KG1 (cell line): ENCODE results near the gene GSG1L.
"Not testable (repeated sequence)": the region's sequence is repeated elsewhere in the genome, so short reads cannot be mapped to it uniquely, and the experiment has no call there.

Source experiments
- DNase-seq: peaks from one replicate; lab custom pipeline; 2025; lab: John Stamatoyannopoulos, UW

Gene GSG1L

GRCh38 chr16:27899736-27900135 lies 163.8 kb downstream of the GSG1L start:
- DNase-seq = no peak

DNA sequence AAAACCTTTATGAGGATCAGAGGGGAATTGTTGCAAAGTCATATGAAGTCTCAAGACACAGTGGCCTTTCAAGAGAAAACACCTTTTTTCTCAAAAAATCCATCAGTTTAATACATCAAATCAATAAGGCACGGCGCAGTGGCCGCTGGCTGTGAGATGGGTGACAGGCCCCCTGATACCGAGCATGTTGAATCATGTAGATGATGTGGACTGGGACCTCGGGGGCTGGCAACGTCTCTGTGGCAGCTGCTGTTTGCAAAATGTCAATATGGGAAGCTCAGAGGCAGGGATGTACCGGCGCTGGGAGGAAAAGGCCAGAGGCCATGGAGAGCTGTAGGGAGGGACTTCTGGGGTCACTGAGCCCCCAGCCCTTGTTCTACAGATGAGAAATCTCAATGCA lies 169.1 kb downstream of the GSG1L start:
- no peak for DNase-seq

GRCh38 chr16:27892879-27893278 lies 170.6 kb downstream of the GSG1L start:
- no peak for DNase-seq

DNA sequence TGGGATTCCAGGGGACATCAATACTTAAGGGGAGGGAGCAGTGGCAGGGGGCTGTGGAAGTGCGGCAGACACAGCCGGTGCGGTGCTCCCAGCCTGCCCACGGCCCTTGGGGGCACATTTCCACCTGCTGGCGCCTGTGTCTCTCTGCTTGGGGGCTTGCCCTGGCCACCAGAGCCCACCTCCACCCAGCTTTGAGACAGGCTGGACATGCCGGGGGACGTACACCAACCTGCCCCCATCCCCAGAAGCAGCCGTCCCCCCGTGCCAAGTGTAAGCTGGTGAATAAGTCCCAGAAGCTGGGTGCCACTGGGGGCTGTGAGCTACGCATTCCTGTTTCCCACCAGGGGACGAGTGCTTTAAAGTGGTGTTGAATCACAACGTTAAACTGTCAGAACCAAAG lies 172.6 kb downstream of the GSG1L start:
- no peak for DNase-seq

- no peak for DNase-seq
Observed at GRCh38 chr16:27890006-27890405, 173.5 kb downstream of the GSG1L start.

GRCh38 chr16:27883576-27883975 lies 179.9 kb downstream of the GSG1L start:
- DNase-seq = no peak

DNA sequence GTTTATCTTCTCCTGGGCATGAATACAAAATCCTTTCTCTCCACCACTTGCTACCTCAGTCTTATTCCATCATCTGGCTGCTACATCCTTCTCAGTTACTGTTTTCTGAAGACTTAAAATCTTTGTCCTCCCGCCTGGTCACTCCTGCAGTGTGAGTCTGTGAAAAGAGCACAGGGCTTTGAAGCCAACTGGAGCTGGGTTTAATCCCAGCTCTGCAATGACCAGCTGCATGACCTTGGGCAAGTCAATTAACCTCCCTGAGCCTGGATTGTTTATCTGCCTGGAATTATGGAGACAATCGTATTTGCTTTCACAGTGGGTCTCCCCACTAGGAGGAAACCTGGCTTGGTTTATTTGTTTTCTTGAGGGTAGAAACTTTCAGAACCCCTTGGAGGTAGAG lies 183.2 kb downstream of the GSG1L start:
- no peak for DNase-seq

DNA sequence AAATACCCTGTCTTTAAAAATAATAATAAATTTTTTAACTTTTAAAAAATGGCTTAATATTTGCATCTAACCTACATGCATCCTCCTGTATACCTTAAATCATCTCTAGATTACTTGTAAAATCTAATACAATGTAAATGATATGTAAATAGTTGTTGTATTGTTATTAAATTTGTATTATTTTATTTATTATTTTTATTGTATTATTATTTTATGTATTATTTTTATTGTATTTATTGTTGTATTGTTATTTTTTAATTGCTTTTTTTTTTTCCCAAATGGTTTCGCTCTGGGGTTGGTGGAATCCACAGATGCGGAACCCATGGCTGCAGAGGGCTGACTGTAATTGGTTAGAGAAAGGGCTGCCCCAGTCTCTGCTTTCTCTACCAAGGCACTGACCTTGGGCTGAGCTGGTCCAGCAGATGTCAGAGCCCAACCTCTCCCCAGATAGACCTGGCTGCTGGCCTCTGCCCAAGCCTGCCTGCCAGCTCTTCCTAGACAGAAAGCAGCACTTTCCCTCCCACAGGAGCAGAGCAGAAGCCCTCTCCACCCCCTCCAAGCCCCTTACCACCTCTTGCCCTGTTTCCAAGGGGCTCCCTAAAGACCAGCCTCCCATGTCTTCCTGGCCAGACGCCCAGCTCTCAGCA lies 183.8 kb downstream of the GSG1L start:
- DNase-seq = no peak

DNA sequence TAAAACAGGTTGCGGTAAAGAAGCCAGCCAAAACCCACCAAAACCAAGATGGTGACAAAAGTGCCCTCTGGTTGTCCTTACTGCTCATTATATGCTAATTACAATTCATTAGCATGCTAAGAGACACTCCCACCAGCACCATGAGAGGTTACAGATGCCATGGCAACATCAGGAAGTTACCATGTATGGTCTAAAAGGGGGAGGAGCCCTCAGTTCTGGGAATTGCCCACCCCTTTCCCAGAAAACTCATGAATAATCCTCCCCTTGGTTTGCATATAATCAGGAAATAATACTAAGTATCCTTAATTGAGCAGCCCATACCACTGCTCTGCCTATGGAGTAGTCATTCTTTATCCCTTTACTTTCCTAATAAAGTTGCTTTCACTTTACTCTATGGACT lies 190.9 kb downstream of the GSG1L start:
- DNase-seq = not testable (repeated sequence)

GRCh38 chr16:27870116-27870798 lies 193.3 kb downstream of the GSG1L start:
- no peak for DNase-seq

DNA sequence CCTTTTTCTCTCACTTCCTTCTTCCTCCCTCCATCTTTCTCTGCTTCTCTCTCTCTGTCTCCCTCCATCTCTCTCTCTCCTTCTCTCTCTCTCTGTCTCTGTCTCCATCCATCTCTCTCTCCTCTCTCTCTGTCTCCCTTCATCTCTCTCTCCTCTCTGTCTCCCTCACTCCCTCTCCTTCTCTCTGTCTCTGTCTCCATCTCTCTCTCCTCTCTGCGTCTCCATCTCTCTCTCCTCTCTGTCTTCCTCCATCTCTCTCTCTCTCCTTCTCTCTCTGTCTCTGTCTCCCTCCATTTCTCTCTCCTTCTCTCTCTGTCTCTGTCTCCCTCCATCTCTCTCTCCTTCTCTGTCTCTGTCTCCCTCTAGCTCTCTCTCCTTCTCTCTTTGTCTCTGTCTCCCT lies 194.1 kb downstream of the GSG1L start:
- DNase-seq = no peak

DNA sequence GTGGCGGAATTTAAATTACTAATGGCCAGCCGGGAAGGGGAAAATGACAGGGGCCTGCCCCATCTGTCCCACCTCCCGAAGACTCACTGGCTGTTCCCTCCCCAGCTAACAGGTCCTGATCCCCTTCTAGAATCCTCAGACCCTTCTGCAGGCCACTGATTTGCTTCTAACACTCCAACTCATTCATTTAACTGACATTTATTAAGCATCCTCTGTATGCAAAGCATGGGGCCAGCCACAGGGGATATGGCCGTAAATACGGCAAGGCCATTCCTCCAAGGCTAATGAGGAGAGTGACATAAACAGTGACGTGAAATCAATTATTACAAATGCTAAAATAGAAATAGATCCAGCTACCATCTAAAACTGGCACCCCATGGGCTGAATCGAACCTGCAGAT lies 195.3 kb downstream of the GSG1L start:
- no peak for DNase-seq

DNA sequence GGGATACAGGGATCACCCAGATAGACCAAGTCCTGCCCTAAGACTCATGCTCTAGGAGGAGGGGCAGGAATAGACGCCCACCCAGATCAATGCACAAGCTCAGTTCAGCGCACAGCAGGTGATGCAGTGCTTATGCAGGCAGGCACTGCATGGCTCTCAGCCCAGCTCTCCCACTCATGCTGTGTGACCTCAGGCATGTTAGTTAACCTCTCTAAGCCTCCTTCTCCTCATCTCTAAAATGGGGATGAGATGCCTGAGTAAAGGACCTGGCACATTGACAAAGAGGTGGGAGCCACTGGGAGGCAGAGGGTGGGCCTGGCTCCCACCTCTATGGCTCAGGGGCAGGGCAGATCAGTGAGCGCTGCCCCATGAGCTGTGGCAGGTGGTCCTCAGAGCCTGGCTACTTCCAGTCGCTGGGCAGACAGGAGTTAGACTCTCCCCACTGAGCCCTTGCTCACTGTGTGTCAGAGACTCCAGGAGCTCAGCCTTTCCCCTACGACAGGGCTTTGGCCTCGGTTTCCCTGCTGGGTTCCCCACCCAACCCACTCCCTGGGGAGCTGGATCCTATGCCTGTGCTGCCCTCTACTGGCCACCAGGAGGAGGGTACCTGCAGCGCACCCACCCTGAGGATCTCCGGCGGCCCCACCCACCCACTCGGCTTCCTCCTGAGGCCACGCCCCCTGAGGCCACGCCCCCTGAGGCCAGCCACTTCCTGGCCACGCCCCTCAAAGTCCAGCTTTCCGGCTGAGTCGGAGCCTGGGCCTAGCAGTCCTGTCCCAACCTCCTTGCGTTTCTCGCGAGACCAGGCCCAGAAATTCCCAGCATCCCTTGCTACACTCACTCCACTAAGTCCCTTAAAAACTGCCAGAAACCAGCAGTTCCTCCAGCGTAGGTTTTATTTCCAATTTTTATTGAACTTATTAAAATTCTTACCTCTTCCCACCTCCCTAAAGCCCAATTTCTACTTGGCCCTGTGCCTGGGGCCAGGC lies 196.1 kb downstream of the GSG1L start:
- DNase-seq = peak; percentile 1

DNA sequence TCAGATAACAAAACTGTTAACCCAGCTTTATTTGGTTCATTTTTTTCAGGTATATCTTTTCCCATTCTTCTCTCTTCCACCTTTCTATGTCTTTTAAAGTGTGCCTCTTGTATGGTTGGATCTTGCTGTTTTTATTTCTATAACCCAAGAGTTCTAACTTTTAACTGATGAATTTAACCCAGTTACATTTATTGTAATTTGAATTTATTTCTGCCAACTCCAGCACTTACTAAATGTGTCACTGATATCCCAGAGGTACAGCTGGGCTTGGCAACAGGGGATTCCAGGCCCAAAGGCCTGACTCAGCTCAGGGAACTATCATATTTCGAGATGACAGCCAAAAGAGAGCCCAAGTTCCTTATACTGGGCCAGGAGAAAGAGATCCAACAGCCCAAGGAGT lies 200.1 kb downstream of the GSG1L start:
- DNase-seq = no peak

- DNase-seq = no peak
Observed at GRCh38 chr16:27862953-27863352, 200.6 kb downstream of the GSG1L start.

GRCh38 chr16:27860091-27860490 lies 203.4 kb downstream of the GSG1L start:
- no peak for DNase-seq

- DNase-seq = no peak
Observed at GRCh38 chr16:27859020-27859419, 204.5 kb downstream of the GSG1L start.

- DNase-seq = no peak
Observed at GRCh38 chr16:27853651-27854050, 209.9 kb downstream of the GSG1L start.

DNA sequence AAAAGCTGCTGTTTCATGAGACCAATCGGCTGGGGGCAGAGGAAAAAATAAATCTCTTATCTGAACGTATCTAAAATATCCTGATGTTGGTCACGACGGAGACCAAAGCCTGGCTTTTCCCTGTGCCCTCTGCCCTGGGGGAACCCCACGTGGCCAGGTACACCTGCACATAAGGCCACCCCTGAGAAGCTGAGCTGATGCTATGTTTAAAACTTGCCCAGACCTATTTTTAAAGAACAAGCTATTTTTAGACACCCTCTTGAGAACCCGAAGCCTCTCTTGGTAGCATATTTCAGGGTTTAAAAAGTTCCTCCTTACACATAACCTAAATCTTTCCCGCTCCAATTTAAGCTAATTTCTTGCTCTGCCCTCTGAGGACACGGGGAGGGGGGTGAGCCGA lies 210.4 kb downstream of the GSG1L start:
- no peak for DNase-seq

- DNase-seq = no peak
Observed at GRCh38 chr16:27852681-27853080, 210.8 kb downstream of the GSG1L start.

GRCh38 chr16:27852116-27852515 lies 211.4 kb downstream of the GSG1L start:
- DNase-seq = no peak

- DNase-seq = no peak
Observed at GRCh38 chr16:27851586-27851985, 211.9 kb downstream of the GSG1L start.

GRCh38 chr16:27849621-27850020 lies 213.9 kb downstream of the GSG1L start:
- DNase-seq = no peak
